HUES48 (cell line): ENCODE data around the gene CSRNP3.
"Not testable (repeated sequence)": the region's sequence is repeated elsewhere in the genome, so short reads cannot be mapped to it uniquely, and the experiment has no call there.

Experiments
- H3K27ac ChIP-seq: one replicate; pipeline ENCODE4 v1.7.0; 2013; ENCODE audit warnings: low read depth, low read length, inconsistent platforms
- H3K27me3 ChIP-seq: 2 replicates; pipeline ENCODE4 v1.6.1; 2013; ENCODE audit warnings: mild to moderate bottlenecking, low read length; ENCODE audit not compliant: control insufficient read depth, insufficient read depth
- H3K36me3 ChIP-seq: 2 replicates; pipeline ENCODE4 v1.6.1; 2013; ENCODE audit warnings: low read length; ENCODE audit not compliant: control insufficient read depth, insufficient read depth
- H3K4me1 ChIP-seq: 2 replicates; pipeline ENCODE4 v1.6.1; 2013; ENCODE audit warnings: mild to moderate bottlenecking, low read length; ENCODE audit not compliant: control insufficient read depth, insufficient read depth
- H3K4me3 ChIP-seq: 2 replicates; pipeline ENCODE4 v1.5.1; 2013; ENCODE audit warnings: mild to moderate bottlenecking, low read depth, low read length
- H3K9ac ChIP-seq: 2 replicates; pipeline ENCODE4 v1.6.1; 2013; ENCODE audit warnings: mild to moderate bottlenecking, low read depth, low read length, moderate library complexity
- H3K9me3 ChIP-seq: 2 replicates; pipeline ENCODE4 v1.6.1; 2013; ENCODE audit warnings: low read length; ENCODE audit not compliant: control insufficient read depth, insufficient read depth

The CSRNP3 gene

DNA sequence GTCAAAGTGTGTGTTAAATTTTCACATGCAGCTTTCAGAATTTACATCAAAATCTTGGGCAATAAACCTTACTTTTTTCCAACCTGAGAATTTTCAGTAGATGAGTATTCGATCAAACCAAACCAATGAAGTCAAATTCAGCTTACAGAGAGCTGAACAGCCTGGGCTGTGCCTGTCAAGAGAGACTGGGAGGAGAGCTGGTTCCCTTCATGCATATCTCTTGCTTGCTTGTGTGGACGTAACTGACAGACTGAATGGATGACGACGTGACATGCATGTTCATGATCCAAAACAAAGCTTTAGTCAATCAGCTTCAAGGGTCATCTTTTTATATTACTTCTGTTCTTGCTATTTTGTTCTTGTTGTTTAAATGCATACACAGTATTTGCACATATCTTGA is 179.3 kb downstream of the CSRNP3 start:
- no peaks in the 10 kb centered on the region for H3K36me3 ChIP-seq
- no peak overlapping the region for H3K27ac ChIP-seq
- peaks cover 18% of the 10 kb centered on the region for H3K4me1 ChIP-seq

DNA sequence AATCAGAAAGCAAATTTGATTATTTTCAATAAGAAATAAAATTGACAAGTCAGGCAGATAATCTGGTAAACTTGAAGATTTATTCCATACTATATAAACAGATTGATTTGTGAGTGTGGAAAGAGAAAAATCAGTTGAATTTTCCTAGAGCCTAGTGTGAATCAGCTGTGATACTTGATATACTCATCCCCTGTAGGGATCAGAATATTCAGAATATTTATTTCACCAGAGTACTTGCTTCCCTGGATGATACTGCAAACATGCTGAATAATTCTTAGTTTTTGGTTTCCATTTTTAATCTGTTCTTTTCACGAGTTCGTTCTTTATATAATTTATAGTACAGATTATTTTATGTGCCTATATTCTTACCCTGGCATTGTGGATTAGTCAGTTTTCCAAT is 181.7 kb downstream of the CSRNP3 start:
- Histone ChIP-seq H3K4me3 (no peak overlapping the region), H3K9ac (no peak overlapping the region), H3K27me3 (no peaks in the 10 kb centered on the region), H3K9me3 (no peaks in the 10 kb centered on the region), H3K27ac (no peak overlapping the region), H3K36me3 (no peaks in the 10 kb centered on the region), H3K4me1 (peaks cover 15% of the 10 kb centered on the region; the same call in 1 of the 2 replicates)

More for the DNA sequence above, 179.3 kb downstream of the CSRNP3 start:
- H3K27me3 ChIP-seq: no peaks in the 10 kb centered on the region
- no peaks in the 10 kb centered on the region for H3K9me3 ChIP-seq
- no peak overlapping the region for H3K4me3 ChIP-seq
- no peak overlapping the region for H3K9ac ChIP-seq

DNA sequence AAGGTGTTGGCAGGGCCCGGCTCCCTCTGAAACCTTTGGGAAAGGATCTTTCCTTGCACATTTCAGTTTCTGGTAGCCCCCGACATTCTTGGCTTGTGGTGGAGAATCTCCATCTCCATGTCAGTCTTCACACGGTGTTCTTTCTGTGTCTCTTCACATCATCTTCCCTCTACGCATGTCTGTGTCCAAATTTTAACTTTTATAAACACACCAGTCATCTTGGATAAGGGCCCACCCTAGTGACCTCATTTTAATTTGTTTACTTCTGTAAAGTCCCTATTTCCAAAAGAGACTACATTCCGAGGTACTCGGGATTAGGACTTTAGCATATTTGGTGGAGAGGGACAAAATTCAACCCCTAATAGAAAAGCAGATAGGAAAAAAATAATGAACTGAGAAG is 186.2 kb downstream of the CSRNP3 start:
- no peak overlapping the region for H3K9ac ChIP-seq
- 0 out of 2 replicates have a peak, but pooled peaks cover 4% of the 10 kb centered on the region for H3K36me3 ChIP-seq
- H3K4me3 ChIP-seq: no peak overlapping the region

DNA sequence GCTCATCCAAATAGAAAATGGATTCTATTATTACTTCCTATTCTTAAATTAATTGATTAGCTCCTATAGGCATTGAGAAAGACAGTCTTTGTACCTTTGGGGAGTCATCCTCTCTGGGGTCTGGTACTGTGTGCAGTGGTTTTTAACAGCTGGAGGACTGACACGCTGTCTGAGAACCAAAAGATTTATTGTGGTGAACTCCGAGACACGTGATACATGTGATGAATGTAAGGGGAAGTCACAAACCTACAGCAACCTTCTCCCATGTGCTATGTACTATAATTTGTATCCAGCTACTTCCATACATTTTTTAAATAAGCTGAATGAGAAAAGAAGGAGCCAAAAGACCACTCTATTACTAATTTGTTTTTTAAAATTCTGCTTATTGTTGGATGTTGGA is 190.9 kb downstream of the CSRNP3 start:
- no peaks in the 10 kb centered on the region for H3K9me3 ChIP-seq
- no peaks in the 10 kb centered on the region for H3K4me1 ChIP-seq
- H3K27me3 ChIP-seq: no peaks in the 10 kb centered on the region
- no peak overlapping the region for H3K4me3 ChIP-seq
- H3K9ac ChIP-seq: no peak overlapping the region
- H3K27ac ChIP-seq: no peak overlapping the region
- H3K36me3 ChIP-seq: 0 out of 2 replicates have a peak, but pooled peaks cover 4% of the 10 kb centered on the region

More for the DNA sequence above, 186.2 kb downstream of the CSRNP3 start:
- Histone ChIP-seq H3K9me3 (no peaks in the 10 kb centered on the region), H3K27ac (no peak overlapping the region), H3K4me1 (peaks cover 3% of the 10 kb centered on the region; the same call in 1 of the 2 replicates), H3K27me3 (no peaks in the 10 kb centered on the region)

DNA sequence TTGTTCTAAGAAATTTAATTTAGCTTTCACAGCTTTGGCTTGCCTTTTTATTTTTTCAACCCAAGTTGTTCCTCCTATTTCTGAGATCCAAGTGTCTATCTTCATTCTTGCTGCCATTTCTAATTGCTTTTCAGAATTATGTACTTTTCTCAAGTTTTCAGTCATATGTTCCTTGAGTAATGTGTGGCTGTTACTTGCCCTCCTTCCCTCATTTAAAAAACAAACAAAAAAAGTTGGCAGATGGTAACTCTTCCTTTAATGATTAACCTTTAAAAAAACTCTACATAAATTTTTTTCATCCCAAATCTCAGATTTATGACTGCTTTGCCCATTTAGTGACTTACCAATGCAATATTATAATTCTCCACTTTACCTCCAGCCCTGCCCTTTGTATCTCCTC is 193.2 kb downstream of the CSRNP3 start:
- Histone ChIP-seq H3K4me1 (no peaks in the 10 kb centered on the region), H3K9me3 (no peaks in the 10 kb centered on the region), H3K9ac (no peak overlapping the region), H3K27ac (no peak overlapping the region), H3K27me3 (no peaks in the 10 kb centered on the region), H3K36me3 (0 out of 2 replicates have a peak, but pooled peaks cover 4% of the 10 kb centered on the region), H3K4me3 (no peak overlapping the region)

DNA sequence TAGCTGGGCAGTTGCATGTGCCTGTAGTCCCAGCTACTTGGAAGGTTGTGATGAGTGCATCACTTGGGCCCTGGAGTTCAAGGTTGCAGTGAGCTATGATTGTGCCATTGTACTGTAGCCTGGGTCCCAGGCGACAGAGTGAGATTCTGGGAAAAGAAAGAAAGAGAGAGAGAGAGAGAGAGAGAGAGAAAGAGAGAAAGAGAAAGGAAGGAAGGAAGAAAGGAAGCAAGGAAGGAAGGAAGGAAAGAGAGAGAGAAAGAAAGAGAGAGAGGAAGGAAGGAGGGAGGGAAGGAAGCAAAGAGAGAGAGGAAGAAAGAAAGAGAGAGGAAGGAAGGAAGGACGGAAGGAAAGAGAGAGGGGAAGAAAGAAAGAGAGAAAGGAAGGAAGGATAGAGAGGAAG is 196.1 kb downstream of the CSRNP3 start:
- Histone ChIP-seq H3K27me3 (no peaks in the 10 kb centered on the region), H3K4me1 (no peaks in the 10 kb centered on the region), H3K36me3 (no peaks in the 10 kb centered on the region), H3K9ac (no peak overlapping the region), H3K27ac (no peak overlapping the region), H3K4me3 (no peak overlapping the region), H3K9me3 (no peaks in the 10 kb centered on the region)

DNA sequence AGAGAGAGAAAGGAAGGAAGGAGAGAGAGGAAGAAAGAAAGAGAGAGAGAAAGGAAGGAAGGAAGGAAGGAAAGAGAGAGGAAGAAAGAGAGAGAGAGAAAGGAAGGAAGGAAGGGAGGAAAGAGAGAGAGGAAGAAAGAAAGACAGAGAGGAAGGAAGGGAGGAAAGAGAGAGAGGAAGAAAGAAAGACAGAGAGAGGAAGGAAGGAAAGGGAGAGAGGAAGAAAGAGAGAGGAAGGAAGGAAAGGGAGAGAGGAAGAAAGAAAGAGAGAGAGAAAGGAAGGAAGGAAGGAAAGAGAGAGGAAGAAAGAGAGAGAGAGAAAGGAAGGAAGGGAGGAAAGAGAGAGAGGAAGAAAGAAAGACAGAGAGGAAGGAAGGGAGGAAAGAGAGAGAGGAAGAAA is 196.6 kb downstream of the CSRNP3 start:
- not testable (repeated sequence) for H3K36me3 ChIP-seq, H3K9ac ChIP-seq

DNA sequence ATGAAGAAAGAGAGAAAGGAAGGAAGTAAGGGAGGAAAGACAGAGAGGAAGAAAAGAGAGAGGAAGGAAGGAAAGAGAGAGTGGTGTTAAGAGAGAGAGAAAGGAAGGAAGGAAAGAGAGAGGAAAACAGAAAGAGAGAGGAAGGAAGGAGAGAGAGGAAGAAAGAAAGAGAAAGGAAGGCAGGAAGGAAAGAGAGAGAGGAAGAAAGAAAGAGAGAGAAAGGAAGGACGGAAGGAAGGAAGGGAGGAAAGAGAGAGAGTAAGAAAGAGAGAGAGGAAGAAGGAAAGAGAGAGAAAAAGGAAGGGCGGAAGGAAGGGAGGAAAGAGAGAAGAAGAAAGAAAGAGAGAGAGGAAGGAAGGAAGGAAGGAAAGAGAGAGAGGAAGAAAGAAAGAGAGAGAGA is 197.1 kb downstream of the CSRNP3 start:
- Histone ChIP-seq H3K27ac (no peak overlapping the region), H3K27me3 (no peaks in the 10 kb centered on the region), H3K4me3 (no peak overlapping the region), H3K9ac (no peak overlapping the region), H3K9me3 (peaks cover 8% of the 10 kb centered on the region; the same call in 1 of the 2 replicates), H3K4me1 (no peaks in the 10 kb centered on the region), H3K36me3 (peaks cover 5% of the 10 kb centered on the region; the same call in 1 of the 2 replicates)

More for the DNA sequence above, 196.6 kb downstream of the CSRNP3 start:
- H3K27me3 ChIP-seq, H3K4me1 ChIP-seq, H3K27ac ChIP-seq, H3K9me3 ChIP-seq, H3K4me3 ChIP-seq: not testable (repeated sequence)

DNA sequence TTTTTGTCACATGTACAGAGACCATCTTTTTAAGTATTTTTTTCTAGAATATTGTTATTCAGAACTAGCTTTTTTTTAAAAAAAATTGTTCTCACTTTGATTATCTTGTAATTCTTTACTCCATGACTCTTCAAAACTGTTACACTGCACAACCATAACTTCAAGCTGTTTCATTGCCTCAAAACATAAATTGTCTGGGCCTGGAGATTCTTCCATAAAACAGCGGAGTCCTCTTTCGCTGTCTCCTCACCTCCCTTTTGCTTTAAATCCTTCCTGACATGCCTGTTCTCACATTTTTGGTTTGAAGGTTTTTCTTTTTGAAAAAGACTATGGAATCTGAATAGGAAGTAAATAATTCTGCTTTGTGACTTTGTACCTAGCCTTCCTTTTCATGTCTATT is 197.9 kb downstream of the CSRNP3 start:
- H3K9me3 ChIP-seq: peaks cover 8% of the 10 kb centered on the region; the same call in 1 of the 2 replicates
- no peaks in the 10 kb centered on the region for H3K27me3 ChIP-seq
- H3K4me3 ChIP-seq: no peak overlapping the region
- H3K36me3 ChIP-seq: peaks cover 9% of the 10 kb centered on the region; the same call in 1 of the 2 replicates
- H3K9ac ChIP-seq: no peak overlapping the region
- no peaks in the 10 kb centered on the region for H3K4me1 ChIP-seq
- H3K27ac ChIP-seq: no peak overlapping the region

DNA sequence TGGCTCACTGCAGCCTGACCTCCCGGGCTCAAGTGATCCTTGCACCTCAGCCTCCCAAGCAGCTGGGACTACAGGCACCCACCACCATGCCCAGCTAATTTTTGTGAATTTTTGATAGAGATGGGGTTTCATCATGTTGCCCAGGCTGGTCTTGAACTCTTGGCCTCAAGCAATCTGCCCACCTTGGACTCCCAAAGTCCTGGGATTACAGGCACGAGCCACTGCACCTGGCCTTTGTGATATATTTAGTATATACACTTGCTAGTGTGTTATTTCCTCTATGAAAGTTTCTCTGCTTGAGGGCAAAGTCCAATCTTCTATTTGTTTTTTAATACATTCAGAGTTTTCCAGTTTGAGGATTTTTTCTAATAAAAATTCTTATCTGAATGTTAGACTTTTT is 205.3 kb downstream of the CSRNP3 start:
- Histone ChIP-seq H3K9me3 (peaks cover 8% of the 10 kb centered on the region; the same call in 1 of the 2 replicates), H3K9ac (no peak overlapping the region), H3K27ac (no peak overlapping the region), H3K4me3 (no peak overlapping the region), H3K4me1 (no peaks in the 10 kb centered on the region; the same call in 1 of the 2 replicates), H3K36me3 (peaks cover 19% of the 10 kb centered on the region), H3K27me3 (no peaks in the 10 kb centered on the region)

DNA sequence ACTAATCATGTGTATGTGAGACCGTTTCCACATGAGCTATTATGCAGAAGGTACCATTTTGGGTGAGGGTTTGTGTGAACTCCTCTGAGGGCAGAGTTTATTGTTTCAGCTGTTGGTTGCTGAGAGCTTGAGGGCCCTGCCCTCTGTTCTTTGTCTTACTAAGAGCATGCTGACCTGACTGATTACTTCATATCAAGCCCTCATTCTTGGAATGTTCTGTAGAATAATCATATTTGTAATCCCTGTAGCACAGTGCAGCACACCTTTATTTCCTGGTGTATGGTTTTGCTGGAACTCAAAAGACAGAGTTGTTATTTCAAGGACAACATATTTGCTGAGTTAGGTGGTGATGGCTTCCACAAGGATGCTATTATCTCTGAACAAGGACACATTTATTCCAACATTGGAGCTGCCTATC is 206.1 kb downstream of the CSRNP3 start:
- Histone ChIP-seq H3K4me1 (no peaks in the 10 kb centered on the region; the same call in 1 of the 2 replicates), H3K27ac (no peak overlapping the region), H3K27me3 (no peaks in the 10 kb centered on the region), H3K36me3 (peaks cover 19% of the 10 kb centered on the region), H3K9ac (no peak overlapping the region), H3K9me3 (peaks cover 8% of the 10 kb centered on the region; the same call in 1 of the 2 replicates), H3K4me3 (no peak overlapping the region)
